ENCODE measurements around the gene LYPD6.

GRCh38 chr2:149422991-149423338, 92.6 kb downstream of the LYPD6 start:
- TF ChIP-seq CTCF (IDR thresholded peaks at IDR 0.05): no peak
- TF ChIP-seq POLR2A (IDR thresholded peaks at IDR 0.05): no peak
